ENCODE data around the gene YBX1. TPM values are rescaled to one million over a fixed set of nuclear protein-coding genes. Genes with fewer than 3 reads are reported as not detected.

The YBX1 gene
- total RNA-seq, 2 donors from 2014 or later = 596 to 706 TPM

GRCh38 chr1:42730988-42731387 lies 48.8 kb downstream of the YBX1 start:
- intact Hi-C loops (cut with DNase I) = loop anchor here in 1 of 2 donors (10.0 kb wide), 1 partner anchor 1056 kb away; no protein-coding TSS in a partner anchor
- no peak for DNase-seq (ENCODE audit: low spot score)

GRCh38 chr1:42731585-42731984 lies 49.4 kb downstream of the YBX1 start:
- no peak for DNase-seq (ENCODE audit: low spot score)
- intact Hi-C loops (cut with DNase I) = loop anchor here in 1 of 2 donors (10.0 kb wide), 1 partner anchor 1057 kb away; no protein-coding TSS in a partner anchor

GRCh38 chr1:42732126-42732680 lies 50.0 kb downstream of the YBX1 start:
- intact Hi-C loops (cut with DNase I) = loop anchor here in 1 of 2 donors (10.0 kb wide), 1 partner anchor 1057 kb away; no protein-coding TSS in a partner anchor
- no peak for DNase-seq (ENCODE audit: low spot score)

GRCh38 chr1:42733415-42734200 lies 51.4 kb downstream of the YBX1 start:
- intact Hi-C loops (cut with DNase I) = loop anchor here in 1 of 2 donors (10.0 kb wide), 1 partner anchor 1059 kb away; no protein-coding TSS in a partner anchor
- DNase-seq (ENCODE audit: low spot score) = peak; percentile 43

- intact Hi-C loops (cut with DNase I) = loop anchor here in 1 of 2 donors (5.0 to 10.0 kb wide), 2 partner anchors 1060 to 1562 kb away; no protein-coding TSS in a partner anchor
- peak; percentile 34 for DNase-seq (ENCODE audit: low spot score)
Measured at GRCh38 chr1:42734201-42735035, 52.2 kb downstream of the YBX1 start.

GRCh38 chr1:42735056-42735455 lies 52.8 kb downstream of the YBX1 start:
- intact Hi-C loops (cut with DNase I) = loop anchor here in 1 of 2 donors (5.0 to 10.0 kb wide), 2 partner anchors 1060 to 1563 kb away; no protein-coding TSS in a partner anchor
- peak; percentile 77 for DNase-seq (ENCODE audit: low spot score)

- intact Hi-C loops (cut with DNase I) = loop anchor here in 1 of 2 donors (5.0 to 10.0 kb wide), 2 partner anchors 1061 to 1563 kb away; no protein-coding TSS in a partner anchor
- peak; percentile 76 for DNase-seq (ENCODE audit: low spot score)
Measured at GRCh38 chr1:42735477-42736105, 53.4 kb downstream of the YBX1 start.

GRCh38 chr1:42736152-42736551 lies 53.9 kb downstream of the YBX1 start:
- peak; percentile 65 for DNase-seq (ENCODE audit: low spot score)
- intact Hi-C loops (cut with DNase I) = loop anchor here in 1 of 2 donors (5.0 to 10.0 kb wide), 2 partner anchors 1061 to 1564 kb away; no protein-coding TSS in a partner anchor

GRCh38 chr1:42736571-42737200 lies 54.5 kb downstream of the YBX1 start:
- intact Hi-C loops (cut with DNase I) = loop anchor here in 1 of 2 donors (5.0 to 10.0 kb wide), 2 partner anchors 1062 to 1564 kb away; no protein-coding TSS in a partner anchor
- DNase-seq (ENCODE audit: low spot score) = peak; percentile 29

GRCh38 chr1:42737257-42737656 lies 55.0 kb downstream of the YBX1 start:
- DNase-seq (ENCODE audit: low spot score) = no peak
- intact Hi-C loops (cut with DNase I) = loop anchor here in 1 of 2 donors (5.0 to 10.0 kb wide), 2 partner anchors 1062 to 1565 kb away; no protein-coding TSS in a partner anchor

GRCh38 chr1:42737986-42738677 lies 55.9 kb downstream of the YBX1 start:
- intact Hi-C loops (cut with DNase I) = loop anchor here in 1 of 2 donors (5.0 to 10.0 kb wide), 2 partner anchors 1063 to 1566 kb away; no protein-coding TSS in a partner anchor
- no peak for DNase-seq (ENCODE audit: low spot score)

GRCh38 chr1:42738678-42739226 lies 56.5 kb downstream of the YBX1 start:
- intact Hi-C loops (cut with DNase I) = loop anchor here in 1 of 2 donors (5.0 to 10.0 kb wide), 2 partner anchors 1064 to 1566 kb away; no protein-coding TSS in a partner anchor

GRCh38 chr1:42739753-42740700 lies 57.8 kb downstream of the YBX1 start, which contains the start of gene CLDN19:
TSS of gene CLDN19 (minus strand) at chr1:42740236. CDS start at chr1:42740063, 173 bp downstream.
- intact Hi-C loops (cut with DNase I) = loop anchor here (5.0 to 10.0 kb wide), 4 partner anchors 155 to 1568 kb away; no protein-coding TSS in a partner anchor
- no peak for DNase-seq (ENCODE audit: low spot score)

More at GRCh38 chr1:42738678-42739226, 56.5 kb downstream of the YBX1 start:
- DNase-seq (ENCODE audit: low spot score) = no peak

GRCh38 chr1:42740851-42741580 lies 58.8 kb downstream of the YBX1 start:
- no peak for DNase-seq (ENCODE audit: low spot score)
- intact Hi-C loops (cut with DNase I) = loop anchor here (10.0 kb wide), 2 partner anchors 156 to 166 kb away; no protein-coding TSS in a partner anchor

- DNase-seq (ENCODE audit: low spot score) = no peak
- intact Hi-C loops (cut with DNase I) = loop anchor here (10.0 kb wide), 2 partner anchors 157 to 167 kb away; no protein-coding TSS in a partner anchor
Measured at GRCh38 chr1:42741706-42742105, 59.5 kb downstream of the YBX1 start.
